ENCODE measurements around the gene TM4SF18.
"Not testable (repeated sequence)": the region's sequence is repeated elsewhere in the genome, so short reads cannot be mapped to it uniquely, and the experiment has no call there.

TM4SF18 gene, protein sequence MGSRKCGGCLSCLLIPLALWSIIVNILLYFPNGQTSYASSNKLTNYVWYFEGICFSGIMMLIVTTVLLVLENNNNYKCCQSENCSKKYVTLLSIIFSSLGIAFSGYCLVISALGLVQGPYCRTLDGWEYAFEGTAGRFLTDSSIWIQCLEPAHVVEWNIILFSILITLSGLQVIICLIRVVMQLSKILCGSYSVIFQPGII

DNA sequence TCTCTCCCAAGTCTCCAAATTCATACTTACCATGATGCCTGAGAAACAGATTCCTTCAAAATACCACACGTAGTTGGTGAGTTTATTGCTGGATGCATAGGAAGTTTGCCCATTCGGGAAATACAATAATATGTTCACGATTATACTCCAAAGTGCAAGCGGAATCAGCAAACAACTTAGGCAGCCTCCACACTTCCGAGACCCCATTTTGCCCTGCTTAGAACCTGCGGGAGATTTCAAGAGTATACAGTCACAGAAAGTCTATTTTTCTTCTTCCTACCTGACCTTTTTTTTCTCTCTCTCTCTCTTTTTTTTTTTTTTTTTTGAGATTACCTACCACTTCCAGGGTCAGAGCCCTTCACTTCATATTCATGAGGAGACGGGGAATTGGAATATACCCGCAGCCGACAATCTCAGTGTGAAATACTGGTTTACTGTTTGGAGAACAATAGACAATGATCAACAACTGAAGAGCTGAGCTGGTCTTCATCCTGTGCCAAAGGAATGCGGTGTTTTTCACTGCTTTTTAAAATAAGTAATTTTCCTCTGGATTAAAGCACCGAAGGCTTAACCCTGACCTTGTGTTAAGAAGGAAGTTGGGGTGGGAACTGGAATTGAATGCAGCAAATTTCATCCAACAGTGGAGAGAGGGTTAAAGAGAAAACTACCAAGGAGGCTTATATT lies at the start of gene TM4SF18:
Gene TM4SF18 (minus strand): TSS at position 461 of the 684 bp plus-strand sequence. CDS start 254 bp downstream, at position 207.
- DNase-seq = no peak

DNA sequence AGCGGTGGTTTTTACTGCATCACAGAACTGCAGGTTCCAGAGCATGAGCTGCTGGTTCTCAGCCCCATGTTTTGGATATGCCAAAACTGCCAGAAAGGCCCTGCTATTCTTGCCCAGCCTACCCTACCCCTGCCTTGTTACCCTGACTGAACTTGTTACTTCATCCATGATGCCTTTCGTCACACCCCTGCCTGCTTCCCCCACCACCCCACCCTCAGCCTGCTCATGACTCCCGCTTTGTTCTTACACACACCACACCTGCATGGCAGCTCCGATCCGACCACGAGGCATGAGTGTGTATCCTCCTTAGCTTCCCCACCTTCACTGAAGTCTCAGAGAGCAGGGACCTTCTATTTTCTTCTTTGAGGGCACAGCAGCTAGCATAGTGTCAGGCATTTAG lies 49.1 kb upstream of the TM4SF18 start:
- no peak for DNase-seq

DNA sequence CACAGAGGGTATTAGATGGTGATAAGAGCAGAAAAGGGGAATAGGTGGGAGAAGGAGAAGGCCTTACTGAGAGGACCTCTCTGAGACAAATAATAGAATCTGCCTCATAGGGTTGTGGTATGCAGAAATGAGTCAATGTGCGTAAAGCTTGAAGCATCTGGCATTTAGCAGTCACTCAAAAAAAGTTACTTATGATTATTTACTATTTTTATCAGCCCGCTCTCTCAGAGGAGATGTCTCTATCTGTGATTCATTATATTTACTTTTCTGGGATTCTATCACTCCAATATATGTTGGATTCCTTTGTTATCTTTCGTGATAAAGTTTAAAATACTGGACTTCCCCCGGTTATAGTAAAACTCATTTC lies 48.6 kb upstream of the TM4SF18 start:
- DNase-seq = no peak

DNA sequence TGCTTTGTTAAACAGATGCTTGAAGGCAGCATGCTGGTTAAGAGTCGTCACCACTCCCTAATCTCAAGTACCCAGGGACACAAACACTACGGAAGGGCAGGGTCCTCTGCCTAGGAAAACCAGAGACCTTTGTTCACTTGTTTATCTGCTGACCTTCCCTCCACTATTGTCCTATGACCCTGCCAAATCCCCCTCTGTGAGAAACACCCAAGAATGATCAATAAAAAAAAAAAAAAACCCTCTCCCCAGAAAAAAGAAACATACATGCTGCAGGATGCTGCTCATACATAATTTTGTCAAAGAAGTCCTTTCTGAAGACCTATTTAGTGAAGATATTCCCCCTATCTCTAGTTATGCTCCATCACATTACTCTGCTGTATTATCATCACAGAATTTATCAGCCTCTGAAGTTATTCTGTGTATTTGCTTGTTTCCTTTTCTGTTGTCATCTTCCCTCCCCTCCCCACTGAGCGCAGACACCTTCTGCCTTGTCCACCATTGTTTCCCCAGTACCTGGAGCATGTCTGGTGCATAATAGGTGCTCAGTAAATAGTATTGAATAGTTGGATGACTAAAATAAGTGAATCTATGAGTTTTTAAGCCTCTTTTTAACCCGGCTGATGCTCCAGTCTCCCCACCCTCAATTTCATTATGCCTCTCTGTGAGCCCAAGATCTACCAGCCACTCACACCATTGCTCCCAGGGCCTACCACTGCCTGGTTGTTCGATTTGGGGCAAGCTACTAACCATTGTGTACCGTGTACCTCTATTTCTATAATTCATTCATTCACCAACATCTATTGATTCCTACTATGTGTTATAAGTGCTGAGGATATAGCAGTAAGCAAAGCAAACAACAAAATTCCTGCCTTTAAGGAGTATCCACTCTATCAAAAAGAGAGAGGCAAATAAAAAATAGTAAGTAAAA lies 48.0 kb upstream of the TM4SF18 start:
- DNase-seq = no peak

DNA sequence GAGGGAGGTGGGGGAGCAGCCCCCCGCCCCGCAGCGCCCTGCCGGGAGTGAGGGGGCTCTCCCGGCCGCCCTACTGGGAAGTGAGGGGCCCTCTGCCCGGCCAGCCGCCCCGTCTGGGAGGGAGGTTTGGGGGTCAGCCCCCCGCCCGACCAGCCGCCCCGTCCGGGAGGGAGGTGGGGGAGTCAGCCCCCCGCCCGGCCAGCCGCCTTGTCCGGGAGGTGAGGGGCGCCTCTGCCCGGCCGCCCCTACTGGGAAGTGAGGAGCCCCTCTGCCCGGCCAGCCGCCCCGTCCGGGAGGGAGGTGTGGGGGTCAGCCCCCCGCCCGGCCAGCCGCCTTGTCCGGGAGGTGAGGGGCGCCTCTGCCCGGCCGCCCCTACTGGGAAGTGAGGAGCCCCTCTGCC lies 46.8 kb upstream of the TM4SF18 start:
- DNase-seq = not testable (repeated sequence)

DNA sequence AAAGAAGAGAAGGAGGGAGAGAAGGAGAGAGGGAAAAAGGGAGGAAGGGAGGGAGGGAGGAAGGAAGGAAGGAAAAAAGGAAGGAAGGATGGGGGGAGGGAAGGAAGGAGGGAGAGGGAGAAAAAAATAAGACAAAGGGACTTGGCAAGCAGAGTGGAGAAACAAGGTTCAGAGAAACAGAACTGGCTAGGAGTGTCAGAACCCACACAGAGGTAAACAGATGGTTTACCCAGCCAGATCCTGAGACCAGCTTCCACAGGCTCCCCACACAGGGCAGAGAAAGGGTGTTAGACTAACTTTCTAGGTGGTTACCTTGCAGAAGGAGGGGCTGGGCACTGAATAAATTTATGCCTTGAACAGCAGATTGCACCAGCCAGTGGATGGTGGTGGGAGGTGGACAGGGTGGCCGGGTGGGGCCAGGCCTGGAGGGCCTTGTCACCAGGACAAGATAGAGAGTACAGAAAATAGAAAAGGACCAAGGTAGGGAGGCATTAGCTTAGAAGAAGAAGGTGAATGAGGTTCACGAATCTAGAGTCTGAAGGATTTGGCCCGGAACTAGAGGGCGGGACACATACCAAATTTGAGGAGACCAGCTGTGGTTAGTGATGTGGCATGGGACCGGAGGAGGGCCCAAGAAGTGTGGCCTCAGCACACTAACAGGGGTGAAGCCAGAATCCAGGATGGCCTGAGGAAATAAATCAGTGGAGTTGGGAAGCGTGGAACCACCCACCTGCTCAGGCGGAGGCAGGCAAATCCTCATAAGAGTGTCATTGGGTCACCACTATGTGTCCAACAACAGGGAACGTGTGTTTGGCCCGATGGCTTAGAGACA lies 45.3 kb upstream of the TM4SF18 start:
- no peak for DNase-seq

DNA sequence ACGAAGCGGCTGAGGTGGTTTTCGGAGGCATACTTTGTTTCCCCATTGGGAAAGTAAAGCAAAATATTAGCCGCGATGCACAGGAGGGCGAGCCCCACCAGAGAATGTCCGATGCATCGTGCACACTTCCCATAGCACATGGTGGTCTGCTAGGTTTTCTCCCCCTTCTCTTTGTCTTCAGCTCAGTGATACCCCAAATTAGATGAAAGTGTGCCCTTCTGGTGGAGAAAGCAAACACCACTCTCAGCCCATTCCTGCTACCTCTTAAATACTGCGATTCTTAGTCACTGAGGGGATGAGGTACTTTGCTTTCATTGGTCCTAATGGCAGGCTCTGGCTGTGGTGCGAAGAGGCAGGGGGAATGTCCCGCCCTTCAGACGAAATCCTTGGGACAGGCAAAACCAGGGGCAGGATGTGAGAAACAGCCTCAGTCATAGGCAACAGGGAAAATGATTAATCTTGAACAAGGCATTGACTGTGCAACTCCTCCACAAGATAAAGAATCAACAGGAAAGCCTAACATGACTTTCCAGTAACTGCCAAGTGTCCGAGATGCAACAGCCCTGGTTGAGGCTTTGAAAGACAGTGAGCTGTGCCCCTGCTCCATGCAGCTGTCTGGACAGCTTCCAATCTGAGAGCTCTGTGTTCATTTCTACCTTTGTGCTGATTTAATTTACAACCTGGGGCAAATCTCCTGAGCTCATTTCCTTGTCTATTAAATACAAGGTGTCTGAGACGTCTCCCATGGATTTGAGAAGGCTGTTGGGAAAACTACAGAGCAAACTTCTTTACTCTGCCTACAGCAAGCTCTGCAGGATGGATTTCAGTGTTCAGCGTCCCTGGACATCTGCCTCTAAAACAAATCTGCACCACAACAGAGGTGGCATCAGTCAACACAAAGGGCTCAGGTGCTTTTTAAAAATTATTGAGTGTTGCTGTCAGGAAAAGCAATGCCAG lies 44.2 kb upstream of the TM4SF18 start, which contains the start of gene TM4SF1:
Gene TM4SF1 (minus strand): TSS at position 242 of the 957 bp plus-strand sequence. CDS start 102 bp downstream, at position 140.
- DNase-seq = peak in 1 of 2 experiments; percentile 59

DNA sequence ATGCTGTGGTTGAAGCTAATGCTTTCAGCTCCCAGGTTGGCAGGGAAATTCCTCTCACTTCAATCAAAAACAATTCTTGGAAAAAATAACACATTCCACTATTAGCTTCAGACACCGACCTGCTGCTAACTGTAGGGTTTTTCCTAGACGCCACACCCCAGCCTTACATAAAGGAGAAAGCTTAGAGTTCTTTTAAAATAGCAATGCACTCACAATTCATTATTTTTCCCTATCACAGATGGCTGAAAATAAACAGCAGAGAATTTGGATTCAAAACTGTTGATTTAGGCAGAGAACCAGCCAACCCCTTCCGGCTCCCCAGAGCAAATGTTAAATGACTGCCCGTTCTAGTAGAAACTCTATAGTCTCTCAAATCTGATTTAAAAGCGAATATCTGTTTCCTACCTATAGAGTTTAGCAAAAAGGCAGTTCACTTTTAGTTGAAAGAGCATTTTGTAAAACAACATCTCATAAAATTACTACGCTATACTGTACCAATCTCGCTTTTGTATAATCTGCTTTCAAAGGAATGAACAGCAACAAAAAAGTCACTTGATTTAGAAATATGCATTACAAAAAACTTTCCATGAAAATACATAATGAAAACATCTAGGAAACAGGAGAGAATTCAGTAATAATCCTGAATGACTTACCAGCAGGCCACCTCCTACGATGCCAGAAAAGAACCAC lies 43.4 kb upstream of the TM4SF18 start:
- DNase-seq = peak; percentile 56 to 78

DNA sequence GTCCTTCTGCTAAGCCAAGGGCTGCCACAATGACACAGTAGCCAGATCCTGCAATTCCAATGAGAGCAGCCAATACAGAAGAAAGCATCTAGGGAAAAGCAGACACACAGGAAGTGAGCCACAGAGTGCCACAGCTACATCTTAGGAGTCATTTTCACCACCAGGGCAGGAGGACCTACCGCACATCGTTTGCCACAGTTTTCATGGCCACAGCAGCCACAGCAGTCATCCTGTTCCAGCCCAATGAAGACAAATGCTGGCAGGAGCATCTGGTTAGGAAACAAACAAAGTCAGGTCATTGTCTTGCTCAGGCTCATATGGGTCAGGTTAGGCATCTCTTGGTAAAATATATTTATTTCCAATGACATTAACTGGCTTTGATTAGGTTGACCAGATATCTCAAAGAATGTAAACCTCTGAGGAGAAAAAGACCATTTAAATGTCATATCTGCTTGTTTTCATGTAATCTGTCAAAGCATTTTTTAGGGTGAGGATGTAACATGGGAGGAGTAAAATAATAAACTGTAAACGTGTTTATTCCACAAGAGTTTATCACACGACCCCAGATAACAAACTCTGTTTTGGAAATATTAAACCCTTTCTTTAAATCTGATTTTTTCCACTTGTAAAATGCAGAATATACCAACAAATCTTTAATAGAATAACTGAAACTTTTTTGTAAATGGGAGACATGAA lies 42.2 kb upstream of the TM4SF18 start:
- no peak for DNase-seq

DNA sequence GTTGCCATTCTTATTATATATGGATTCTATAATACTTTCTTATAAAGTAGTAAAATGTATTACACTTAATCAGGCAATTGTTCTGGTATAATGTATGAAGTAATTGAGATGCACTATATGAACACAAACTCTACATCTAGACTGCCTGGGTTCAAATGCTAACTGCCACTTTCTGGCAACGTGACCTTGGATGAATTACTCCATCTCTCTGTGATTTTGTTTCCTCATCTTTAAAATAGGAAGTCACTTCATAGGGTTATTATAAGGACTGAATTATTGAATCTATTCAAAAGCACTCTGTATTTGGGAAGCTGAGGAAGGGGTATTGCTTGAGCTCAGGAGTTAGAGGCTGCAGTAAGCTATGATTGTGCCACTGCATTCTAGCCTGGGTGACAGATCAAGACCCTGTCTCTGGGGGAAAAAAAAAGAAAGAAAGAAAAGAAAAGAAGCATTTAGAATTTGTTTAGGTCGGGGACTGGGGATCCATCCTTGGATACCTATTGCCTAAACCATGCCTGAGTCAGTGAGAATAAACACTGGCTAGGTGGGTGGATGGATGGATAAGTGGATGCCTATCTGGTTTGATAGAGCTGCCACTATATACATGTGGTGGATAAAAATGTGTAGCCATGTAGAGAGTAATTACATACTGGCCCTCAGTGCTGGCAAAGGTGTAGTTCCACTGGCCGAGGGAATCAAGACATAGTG lies 41.5 kb upstream of the TM4SF18 start:
- no peak for DNase-seq

DNA sequence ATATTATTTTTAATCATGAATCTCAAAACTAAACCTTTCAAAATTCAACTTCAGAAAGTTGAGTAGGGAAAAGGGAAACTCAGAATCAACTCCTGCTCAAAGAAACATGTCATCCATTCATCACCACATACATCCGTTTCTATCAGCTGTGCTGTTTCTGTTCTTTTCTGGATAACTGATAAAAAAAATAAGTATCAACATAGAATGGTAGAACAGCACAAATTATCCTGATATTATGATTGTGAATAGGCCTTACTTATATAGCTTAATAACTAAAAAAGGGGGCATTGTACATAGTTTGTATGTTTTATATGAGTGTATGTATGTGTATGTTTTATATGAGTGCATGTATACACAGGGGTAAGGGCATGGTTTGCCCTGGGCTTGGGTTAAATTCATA lies 41.0 kb upstream of the TM4SF18 start:
- DNase-seq = no peak

DNA sequence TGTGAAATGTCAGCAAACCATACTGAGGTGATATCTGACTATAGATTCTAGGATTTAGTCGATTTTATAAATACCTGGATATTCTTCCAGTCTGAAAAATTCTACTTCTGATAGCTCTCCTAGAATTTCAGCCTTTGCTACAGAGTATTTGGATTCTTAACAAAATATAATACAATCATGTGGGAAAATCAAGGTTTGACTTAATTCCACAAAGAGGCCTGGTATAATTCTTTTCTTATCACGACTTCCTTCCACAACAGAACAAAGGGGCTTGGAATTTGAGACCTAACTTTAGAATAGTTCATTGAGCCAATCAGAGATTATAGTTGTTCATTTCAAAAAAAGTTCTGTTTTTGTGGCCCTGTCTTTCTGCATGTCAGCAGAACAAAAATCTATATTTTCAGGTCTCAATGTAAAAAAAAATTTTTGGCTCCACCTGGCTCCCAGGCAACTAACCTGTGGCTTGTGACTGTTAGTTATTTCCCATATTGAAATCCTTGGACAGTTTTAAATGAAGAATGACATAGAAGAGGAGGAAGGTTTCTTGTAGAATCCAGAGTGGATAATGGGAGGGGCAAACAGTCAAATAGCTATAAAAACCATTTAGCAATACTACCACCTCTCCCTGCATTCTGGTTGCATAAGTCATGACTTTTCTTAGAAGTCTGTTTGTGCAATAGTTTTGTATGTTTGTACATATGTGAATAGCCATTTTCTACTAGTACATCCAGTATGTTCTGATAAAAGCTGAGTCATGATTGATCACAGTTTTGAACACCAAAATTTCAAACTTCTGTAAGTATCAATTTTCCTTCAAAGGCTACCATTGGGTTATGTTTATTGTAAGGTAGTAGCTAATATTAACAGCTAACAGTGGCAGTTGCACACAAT lies 40.0 kb upstream of the TM4SF18 start:
- DNase-seq = no peak

DNA sequence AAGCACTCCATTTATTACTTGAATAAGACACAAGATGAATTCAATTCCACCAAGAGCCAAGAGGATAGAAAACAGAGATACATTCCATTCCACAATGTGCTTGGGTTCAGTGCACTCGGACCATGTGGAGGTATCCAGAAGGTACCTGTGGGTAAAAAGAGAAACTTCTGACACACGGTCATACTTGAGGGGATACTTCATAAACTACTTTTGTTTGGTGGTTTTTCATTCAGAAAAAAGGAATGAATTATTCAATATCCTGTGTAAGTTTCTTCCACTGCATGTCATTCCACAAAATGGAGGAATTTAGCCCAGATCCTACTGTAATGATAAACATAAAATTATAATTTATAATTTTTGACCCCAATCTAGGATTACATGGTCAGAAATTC lies 38.3 kb upstream of the TM4SF18 start:
- DNase-seq = no peak

DNA sequence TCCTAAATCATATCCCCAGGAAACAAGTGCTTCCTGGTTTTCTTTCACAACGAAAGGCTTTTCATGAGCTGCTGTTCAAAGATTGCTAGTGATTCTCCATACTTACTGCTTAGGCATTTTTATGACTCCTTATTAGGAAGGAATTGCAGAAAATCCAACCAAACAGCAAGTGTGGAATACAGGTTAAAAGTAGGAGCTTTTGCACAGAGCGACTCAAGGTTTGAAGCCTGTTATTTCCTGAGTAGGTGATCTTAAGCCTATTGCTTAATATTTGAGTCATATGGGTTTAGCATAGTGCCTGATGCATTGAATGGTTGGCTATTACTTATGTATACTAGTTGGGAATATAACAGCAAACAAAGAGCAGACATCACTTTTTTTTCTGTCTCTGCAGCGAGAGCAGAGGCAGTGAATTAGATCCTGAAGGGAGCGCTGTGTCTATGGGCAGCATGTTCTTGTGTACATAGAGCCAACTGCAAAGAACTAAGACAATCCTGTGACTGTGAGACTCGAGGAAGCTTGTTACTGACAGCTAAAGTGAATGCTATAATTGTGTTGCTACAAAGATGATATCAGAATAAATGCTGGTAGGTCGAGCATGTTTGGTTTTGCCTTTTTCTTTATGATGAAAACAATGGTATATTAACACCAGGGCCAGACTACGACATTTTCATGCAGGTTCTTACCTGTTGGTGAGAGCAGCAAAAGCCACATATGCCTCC lies 37.7 kb upstream of the TM4SF18 start:
- no peak for DNase-seq

DNA sequence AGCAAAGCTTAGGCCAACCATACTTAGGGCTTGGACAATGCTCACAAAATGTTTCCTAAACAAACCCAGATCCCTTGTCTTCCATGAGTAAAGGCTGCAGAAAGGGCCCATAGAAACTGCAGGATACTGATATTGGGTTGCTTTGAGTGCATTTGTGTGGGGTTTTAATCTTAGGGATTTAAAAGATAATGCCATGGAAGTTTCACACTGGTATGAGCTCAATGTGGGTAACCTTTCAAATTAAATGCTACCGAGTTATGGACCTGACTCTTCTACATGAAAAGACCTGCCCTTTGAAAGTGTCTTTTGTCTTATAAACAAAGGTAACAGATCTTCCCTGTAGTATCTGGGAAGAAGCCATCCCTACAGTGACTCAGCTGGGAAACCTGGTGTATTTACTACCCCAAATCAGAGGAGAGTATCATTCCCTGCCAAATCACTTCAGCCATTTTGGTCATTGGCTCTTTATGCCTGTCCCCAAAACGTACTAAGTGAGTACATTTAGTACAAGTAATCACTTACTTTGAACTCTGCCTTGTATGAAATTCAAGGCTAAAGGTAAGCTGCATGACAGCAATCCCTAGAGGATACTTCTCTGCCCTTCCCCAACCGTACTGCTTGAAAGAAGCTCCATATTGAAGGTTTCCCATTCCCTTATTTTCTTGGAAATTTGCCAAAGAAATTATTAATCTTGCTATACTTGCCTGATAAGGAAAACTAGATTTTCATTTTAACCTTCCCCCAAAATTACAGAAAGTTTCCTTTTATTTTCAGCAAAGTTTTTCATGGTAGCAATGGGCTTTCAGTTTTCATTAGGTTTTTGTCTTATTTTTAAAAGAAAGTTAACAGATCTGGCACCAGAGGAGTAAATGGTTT lies 36.8 kb upstream of the TM4SF18 start:
- no peak for DNase-seq

DNA sequence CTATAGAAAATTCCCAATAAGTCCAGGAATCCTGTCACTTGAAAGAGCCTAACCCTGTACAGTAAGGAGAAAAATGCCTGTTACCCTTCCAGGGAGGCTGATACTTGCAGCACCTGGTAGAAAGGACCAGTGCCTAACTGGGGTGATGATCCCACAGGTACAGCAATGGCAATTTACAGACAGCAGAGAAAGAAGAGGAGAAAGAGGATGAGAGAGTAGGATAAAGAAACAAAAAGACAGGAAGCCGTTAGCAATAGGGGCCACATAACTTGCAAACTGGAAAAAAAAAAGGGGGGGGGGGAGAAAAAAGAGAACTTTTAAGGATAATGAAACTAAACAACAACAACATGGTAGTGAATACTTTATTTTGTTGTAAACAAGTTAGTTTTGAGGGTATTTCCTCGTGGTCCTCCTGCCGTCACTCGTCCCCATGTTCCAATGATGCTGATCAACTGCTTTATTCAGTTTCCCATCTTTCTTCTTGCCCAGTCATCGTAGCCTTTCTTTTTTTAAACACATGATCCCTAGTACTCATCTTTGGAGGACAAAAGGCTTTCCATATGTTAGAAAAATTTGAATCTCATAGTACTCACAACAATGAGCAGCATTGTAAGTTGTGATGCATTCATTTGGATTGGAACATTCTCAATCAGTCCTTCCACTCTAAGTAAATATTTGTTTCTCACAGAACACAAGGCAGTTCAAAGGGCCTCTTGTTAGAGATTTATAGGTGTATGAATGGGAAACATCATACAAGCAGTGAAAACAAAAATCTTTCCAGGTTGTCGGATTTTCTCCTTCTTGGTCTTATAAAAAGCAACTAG lies 35.5 kb upstream of the TM4SF18 start:
- DNase-seq = no peak
